ENCODE measurements around the gene SGIP1. TPM values are rescaled to one million over a fixed set of nuclear protein-coding genes. Genes with fewer than 3 reads are reported as not detected.
A peak's percentile ranks its signal among the peaks of the same experiment; 100 is the strongest.

SGIP1 gene
- total and polyA plus RNA-seq, 2 of the 8 experiments (the other 6 are each of a cell fraction or from before 2014, with no cell fraction given): 1.4 to 2.1 TPM

GRCh38 chr1:66752000-66752592 is 218.1 kb downstream of the SGIP1 start, which contains the start of gene DYNLT5:
Gene DYNLT5 (plus strand): TSS chr1:66752459. CDS start chr1:66754659, 2,200 bp downstream.
- Histone ChIP-seq H2AK5ac (ENCODE audit: low read depth, low read length) (peak within 1 kb of the TSS; percentile 71; the same call in 1 of the 2 replicates), H3K9ac (replicated peaks in 1 of 4; ENCODE audit: extremely low read depth in 1 of 4, low read depth in 3 of 4, low read length in 3 of 4) (peak within 1 kb of the TSS in 2 of 4 experiments; percentile 9 to 15; a peak in 4 of 7 replicates)
- peak; percentile 60 for FAIRE-seq
- TF ChIP-seq MAX (IDR thresholded peaks at IDR 0.05) (peak; percentile 69), E2F6 (IDR thresholded peaks at IDR 0.05) (peak; percentile 75), PHF8 (conservative IDR thresholded peaks at IDR 0.05; ENCODE audit: low read depth, low read length) (0 out of 2 replicates have a peak, but pooled peaks have one; percentile 30), CTCF (IDR thresholded peaks at IDR 0.05; ENCODE audit: control extremely low read depth in 1 of 3, insufficient read depth in 1 of 3, low read depth in 1 of 3, low read length in 3 of 3) (peak; percentile 34 to 44 (median 43); a peak in 3 of 4 replicates), EZH2 (IDR thresholded peaks at IDR 0.05; ENCODE audit: low read depth, low read length, severe bottlenecking) (peak; percentile 51), POLR2A (IDR thresholded peaks at IDR 0.05; ENCODE audit: control extremely low read depth in 1 of 2, low read depth in 2 of 2, low read length in 2 of 2) (peak in 1 of 2 experiments; percentile 65; a peak in 2 of 3 replicates), RBBP5 (IDR thresholded peaks at IDR 0.05; ENCODE audit: borderline replicate concordance, low read depth, low read length) (peak; percentile 77; the same call in 1 of the 2 replicates), BCL11A (IDR thresholded peaks at IDR 0.05; ENCODE audit: low read depth in 2 of 2, low read length in 2 of 2) (no peak)

More at GRCh38 chr1:66752000-66752592, 218.1 kb downstream of the SGIP1 start, which contains the start of gene DYNLT5:
- Histone ChIP-seq H3K56ac (replicated peaks; ENCODE audit: insufficient read length, low read depth, low read length) (no peak within 1 kb of the TSS), H4K91ac (replicated peaks; ENCODE audit: insufficient read length, low read length) (no peak within 1 kb of the TSS), H3K14ac (ENCODE audit: insufficient read length) (no peak within 1 kb of the TSS), H3K4me2 (ENCODE audit: insufficient read depth in 1 of 2, low read depth in 2 of 2, low read length in 2 of 2) (peak within 1 kb of the TSS; percentile 69 to 73), H2BK5ac (ENCODE audit: low read depth, low read length) (no peak within 1 kb of the TSS), H3K79me1 (ENCODE audit: low read depth, low read length) (no peaks in the 10 kb centered on the region), H2BK15ac (ENCODE audit: low read length) (peak within 1 kb of the TSS; percentile 62; the same call in 1 of the 2 replicates), H3K18ac (ENCODE audit: extremely low read depth, low read length) (peak within 1 kb of the TSS; percentile 36; the same call in 1 of the 2 replicates), H4K8ac (ENCODE audit: extremely low read depth, insufficient read depth, low read length) (no peak within 1 kb of the TSS; the same call in 1 of the 2 replicates), H3K23me2 (ENCODE audit: low read depth, low read length) (peaks cover 9% of the 10 kb centered on the region), H2BK20ac (ENCODE audit: low read length) (no peak within 1 kb of the TSS), H4K5ac (ENCODE audit: insufficient read length, low read depth, low read length) (no peak within 1 kb of the TSS), H3K27me3 (replicated peaks in 1 of 4; ENCODE audit: control insufficient read depth in 3 of 4, extremely low read depth in 1 of 4, insufficient read depth in 3 of 4, low read length in 3 of 4) (peaks cover 1 to 10% (median 5%) of the 10 kb centered on the region in 4 experiments), H3K27ac (ENCODE audit: low read depth, low read length) (no peak within 1 kb of the TSS), H3K79me2 (ENCODE audit: control insufficient read depth in 1 of 2, insufficient read depth in 2 of 2, low read length in 2 of 2) (no peaks in the 10 kb centered on the region), H2AFZ (ENCODE audit: low read length) (peak within 1 kb of the TSS; percentile 57), H3K36me3 (ENCODE audit: control insufficient read depth in 2 of 4, insufficient read depth in 4 of 4, low read length in 3 of 4) (no peaks in the 10 kb centered on the region), H2BK12ac (ENCODE audit: low read depth, low read length) (no peak within 1 kb of the TSS; the same call in 1 of the 2 replicates), H3K9me3 (ENCODE audit: insufficient read depth in 2 of 2, low read depth in 1 of 2, low read length in 1 of 2) (no peaks in the 10 kb centered on the region), H4K20me1 (replicated peaks in 1 of 2; ENCODE audit: control insufficient read depth in 1 of 2, insufficient read depth in 2 of 2, low read length in 2 of 2) (no peaks in the 10 kb centered on the region), H3K23ac (ENCODE audit: insufficient read length) (no peak within 1 kb of the TSS), H3K4ac (replicated peaks; ENCODE audit: insufficient read length, low read depth, low read length) (no peak within 1 kb of the TSS), H3K4me1 (replicated peaks in 1 of 4; ENCODE audit: control insufficient read depth in 3 of 4, insufficient read depth in 4 of 4, low read length in 3 of 4) (peaks cover 0 to 8% (median 4%) of the 10 kb centered on the region in 4 experiments; a peak in 4 of 7 replicates), H2BK120ac (replicated peaks; ENCODE audit: low read depth, low read length) (peak within 1 kb of the TSS; percentile 24), H3K4me3 (ENCODE audit: extremely low read depth in 1 of 4, insufficient read depth in 2 of 4, low read depth in 3 of 4, low read length in 4 of 4) (peak within 1 kb of the TSS; percentile 44 to 62 (median 46))
- WGBS, 2 experiments (ENCODE audit: extremely low coverage in 1 of 2, insufficient coverage in 1 of 2, insufficient read length in 1 of 2, insufficient replicate concordance in 2 of 2, low coverage in 1 of 2, low lambda C conversion rate in 2 of 2, missing lambda C conversion rate in 1 of 2): 4% methylated on average over 22 of the region's 35 CpGs; no CpG with 5 or more reads in 1 of the 2 experiments
- CTCF ChIA-PET (ENCODE audit: partially characterized antibody): interaction anchor here (0.6 to 1.2 kb wide), 4 partner anchors 20 to 195 kb away, joined by 3 to 4 read pairs (median 3); no protein-coding TSS in a partner anchor
- DNase-seq (ENCODE audit: low read depth in 1 of 2, low spot score in 2 of 2): peak in 1 of 2 experiments; percentile 79
- POLR2A ChIA-PET (ENCODE audit: partially characterized antibody): interaction anchor here (0.7 to 1.5 kb wide), 2 partner anchors 13 to 27 kb away, joined by 3 read pairs; no protein-coding TSS in a partner anchor
